Adrenal gland (tissue), 19 donors: Measurements from ENCODE around the gene AKAP14. TPM values are rescaled to one million over a fixed set of nuclear protein-coding genes. Genes with fewer than 3 reads are reported as not detected.

Experiments
- DNase-seq, 7 donors: peaks; one replicate each; pipeline ENCODE4 v3.0.0-alpha.2; 2019 to 2020
- H3K27ac ChIP-seq, 5 donors: fragments of 200-600 bp; sonication (generic) in 4 of 5; 1 replicate in 3 of 5; 2 replicates in 2 of 5; pipeline versions ENCODE4 v1.5.1 to v1.8.0; 2016 to 2020; ENCODE audit warnings: mild to moderate bottlenecking in 1 of 5
- H3K27me3 ChIP-seq: fragments of 200-600 bp; 2 replicates; pipeline ENCODE4 v1.8.0; 2021
- H3K36me3 ChIP-seq, 2 donors: fragments of 200-600 bp; replicated peaks in 1 of 2; 1 replicate in 1 of 2; 2 replicates in 1 of 2; pipeline versions ENCODE4 v1.5.1 to v1.8.0; 2018 to 2022
- H3K4me1 ChIP-seq, 2 donors: fragments of 200-600 bp; replicated peaks in 1 of 2; 1 replicate in 1 of 2; 2 replicates in 1 of 2; pipeline versions ENCODE4 v1.5.1 to v1.8.0; 2018 to 2021
- H3K4me3 ChIP-seq, 4 donors: fragments of 200-600 bp; sonication (generic) in 3 of 4; one replicate each; pipeline ENCODE4 v1.5.1; 2016 to 2018
- H3K9me3 ChIP-seq, 3 donors: fragments of 200-600 bp; sonication (generic) in 1 of 3; replicated peaks in 1 of 3; 1 replicate in 2 of 3; 2 replicates in 1 of 3; pipeline versions ENCODE4 v1.5.1 to v1.8.0; 2016 to 2021
- POLR2A ChIP-seq, 2 donors: fragments of 450-650 bp; IDR thresholded peaks; one replicate each; pipeline ENCODE4 v1.6.1; 2017; ENCODE audit warnings: antibody characterized with exemption in 2 of 2, mild to moderate bottlenecking in 2 of 2, moderate library complexity in 1 of 2
- WGBS, 4 donors: extraction: QIAGEN DNeasy Blood & Tissue Kit in 2 of 4; methylation state at CpG; one replicate each; pipeline versions ENCODE4 v1.1.5 to v1.1.7; 2013 to 2017; 5-methylcytosine and 5-hydroxymethylcytosine counted together
- intact Hi-C, 2 donors: fragments of 100-400 bp; cut with DNase I; formaldehyde crosslinking; loops; one replicate each; pipeline versions ENCODE4 v1.14.1 to v1.15.0; 2022 to 2023
- long read RNA-seq, 10 donors: library from polyadenylated mRNA in 3 of 10; unstranded in 2 of 10; stranded (forward) in 1 of 10; transcript quantifications; one replicate each; pipeline ENCODE4 v2.0.0 and lab custom pipeline, GENCODE V29; 2021 to 2026
- polyA plus RNA-seq, 3 donors: library from polyadenylated mRNA; stranded (reverse); fragments of 200-250 nt in 2 of 3; fragments of 350-450 nt in 1 of 3; fragmentation: Illumina TruSeq in 1 of 3; extraction: RNeasy Lipid Tissue Mini Kit (QIAGEN cat#74804) in 1 of 3; gene quantifications; one replicate each; pipeline ENCODE4 v1.2.3, GENCODE V29; 2013 to 2014
- total RNA-seq, 9 donors: library from RNA; depleted of rRNA in 4 of 9; stranded (reverse); fragments of >200 nt in 4 of 9; fragments of 120-200 nt in 1 of 9; fragmentation: NEBNext Ultra II Directional in 1 of 9; extraction: Animal tissue kit (Norgen Biotek cat#: 25700) in 1 of 9; gene quantifications; one replicate each; pipeline versions ENCODE4 v1.1.0 to v1.2.4, GENCODE V29; 2013 to 2023
- TF ChIP-seq, protein P1 (sequence below), 6 experiments: fragments of 450-650 bp in 4 of 6; fragments of 200-600 bp in 2 of 6; sonication (generic) in 1 of 6; IDR thresholded peaks; 1 replicate in 5 of 6; 2 replicates in 1 of 6; pipeline versions ENCODE4 v1.5.1 to v1.8.0; 2016 to 2021; ENCODE audit warnings: antibody characterized with exemption in 6 of 6, mild to moderate bottlenecking in 2 of 6, moderate library complexity in 1 of 6
- donor health status: healthy with polysubstance abuse.
- donor health status: Bipolar disorder and iron deficiency.
- donor health status: DM: yes; HTN: yes; CAD: no.
- donor health status: DM: no; HTN: no; CAD: no.
- donor health status: DM: no; HTN: no; CAD: no.
- donor health status: DM: yes; HTN: yes; CAD: no.

AKAP14 gene
- total RNA-seq (not detected), polyA plus RNA-seq (not detected)
- long read RNA-seq, donor 1, result 0 reads
- long read RNA-seq, donor 2, result 0 reads
- long read RNA-seq, donor 3, result 0 reads
- long read RNA-seq, donor 4, result 0 reads
- long read RNA-seq, donor 5, result 0 reads
- long read RNA-seq, donor 6, result 0 reads
- long read RNA-seq, donor 7, result 0 reads
- long read RNA-seq, donor 8, partial matches to known transcripts, result 73 of 102 reads
- long read RNA-seq, donor 8, other reads (novel, unspliced or antisense), result 29 of 102 reads
- long read RNA-seq, donor 9, partial matches to known transcripts, result 71 of 77 reads
- long read RNA-seq, donor 9, other reads (novel, unspliced or antisense), result 6 of 77 reads
- long read RNA-seq, donor 10, result 0 reads

DNA sequence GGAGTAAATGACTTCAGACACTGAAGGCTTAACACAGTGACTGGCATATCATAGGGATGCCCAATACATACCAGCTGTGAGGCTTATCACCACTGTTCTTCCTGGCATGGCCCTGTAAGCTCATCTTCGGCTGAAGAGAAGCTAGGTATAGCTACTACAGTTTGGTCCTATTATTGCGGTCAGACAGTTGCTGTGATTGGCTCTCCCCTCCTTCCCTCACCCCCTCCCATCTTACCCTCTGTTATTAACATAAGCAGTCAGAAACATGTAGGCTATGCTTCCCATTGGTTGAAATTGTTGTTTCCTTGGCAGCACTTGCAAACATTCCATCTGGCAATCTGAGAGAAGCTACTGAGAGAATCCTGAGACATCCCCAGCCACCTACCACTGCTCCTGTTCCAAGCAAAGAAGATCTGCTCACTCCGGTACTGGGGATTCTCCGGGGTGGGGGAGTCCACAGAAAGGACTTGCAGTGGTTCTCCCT is at the start of gene AKAP14:
Gene AKAP14, plus strand, starts transcription at position 51 of the 484 bp plus-strand sequence. CDS start 7,331 bp downstream, outside the sequence.
- no peak for DNase-seq
- peaks cover 13% of the 10 kb centered on the region for H3K27me3 ChIP-seq
- no peak within 1 kb of the TSS for H3K27ac ChIP-seq
- WGBS, 4 donors, result 40 to 70% (median 56%) methylated on average over 2 to 4 of the region's 4 CpGs; no CpG with 5 or more reads in 1 of the 4 donors
- H3K4me1 ChIP-seq, result no peaks in the 10 kb centered on the region
- H3K36me3 ChIP-seq, result no peaks in the 10 kb centered on the region
- H3K9me3 ChIP-seq, result no peaks in the 10 kb centered on the region
- no peak within 1 kb of the TSS for H3K4me3 ChIP-seq
- TF ChIP-seq, protein P1, sequence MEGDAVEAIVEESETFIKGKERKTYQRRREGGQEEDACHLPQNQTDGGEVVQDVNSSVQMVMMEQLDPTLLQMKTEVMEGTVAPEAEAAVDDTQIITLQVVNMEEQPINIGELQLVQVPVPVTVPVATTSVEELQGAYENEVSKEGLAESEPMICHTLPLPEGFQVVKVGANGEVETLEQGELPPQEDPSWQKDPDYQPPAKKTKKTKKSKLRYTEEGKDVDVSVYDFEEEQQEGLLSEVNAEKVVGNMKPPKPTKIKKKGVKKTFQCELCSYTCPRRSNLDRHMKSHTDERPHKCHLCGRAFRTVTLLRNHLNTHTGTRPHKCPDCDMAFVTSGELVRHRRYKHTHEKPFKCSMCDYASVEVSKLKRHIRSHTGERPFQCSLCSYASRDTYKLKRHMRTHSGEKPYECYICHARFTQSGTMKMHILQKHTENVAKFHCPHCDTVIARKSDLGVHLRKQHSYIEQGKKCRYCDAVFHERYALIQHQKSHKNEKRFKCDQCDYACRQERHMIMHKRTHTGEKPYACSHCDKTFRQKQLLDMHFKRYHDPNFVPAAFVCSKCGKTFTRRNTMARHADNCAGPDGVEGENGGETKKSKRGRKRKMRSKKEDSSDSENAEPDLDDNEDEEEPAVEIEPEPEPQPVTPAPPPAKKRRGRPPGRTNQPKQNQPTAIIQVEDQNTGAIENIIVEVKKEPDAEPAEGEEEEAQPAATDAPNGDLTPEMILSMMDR (IDR thresholded peaks at IDR 0.05), result no peak
- TF ChIP-seq POLR2A (IDR thresholded peaks at IDR 0.05), result no peak
- intact Hi-C loops, result no loop called here

DNA sequence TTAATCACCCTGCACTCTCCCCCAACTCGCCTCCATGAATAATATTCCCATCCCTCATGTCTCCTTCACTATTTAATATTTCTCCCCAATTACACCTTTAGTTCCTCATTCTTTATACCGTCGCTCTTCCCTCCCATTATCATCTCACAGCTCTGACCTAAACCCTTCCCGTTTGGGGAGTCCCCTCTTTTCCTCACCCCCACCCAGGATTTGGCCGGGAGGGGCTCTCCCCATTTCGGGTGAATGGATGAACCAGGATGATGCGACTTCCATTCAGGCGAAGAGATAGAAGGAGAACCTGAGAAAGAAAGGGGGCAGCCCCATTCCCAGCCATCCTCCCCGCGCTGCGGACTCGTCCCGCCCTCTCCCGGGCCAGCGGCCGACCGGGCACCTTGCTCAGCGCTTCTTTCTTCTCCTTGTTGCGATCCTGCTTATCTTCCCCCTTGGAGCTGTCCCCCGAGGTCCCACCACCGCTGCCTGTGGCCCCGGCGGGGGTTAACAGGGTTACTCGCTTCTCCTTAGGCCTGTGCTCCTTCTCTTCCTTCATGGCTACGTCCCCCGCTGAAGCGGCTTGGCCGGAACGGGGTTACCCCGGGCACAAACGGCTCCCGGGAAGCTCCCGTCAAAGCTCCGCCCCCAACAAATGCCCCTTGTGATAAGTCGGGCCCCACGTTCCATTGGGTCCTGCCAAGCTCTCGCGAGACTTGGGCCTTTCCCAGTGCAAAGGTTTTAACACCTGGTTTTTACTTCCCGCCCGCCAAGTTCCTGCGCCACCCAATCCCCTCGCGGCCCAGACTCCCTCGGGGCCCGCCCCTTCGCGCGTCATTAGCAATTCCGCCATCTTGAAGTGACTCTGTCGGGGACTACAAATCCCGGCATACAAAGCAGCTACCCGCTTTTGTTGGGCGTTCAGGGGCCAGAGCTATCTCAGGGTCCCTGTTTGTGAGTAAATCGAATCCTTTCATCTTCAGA is 43.0 kb upstream of the AKAP14 start, which contains the start of gene UPF3B:
Gene UPF3B, minus strand, starts transcription at position 582 of the 972 bp plus-strand sequence. Its CDS starts 35 bp downstream, at position 547.
- Histone ChIP-seq H3K9me3 (no peaks in the 10 kb centered on the region), H3K36me3 (no peaks in the 10 kb centered on the region), H3K4me1 (no peaks in the 10 kb centered on the region), H3K4me3 (peak within 1 kb of the TSS in 3 of 4 donors; percentile 32 to 77 (median 33)), H3K27ac (peak within 1 kb of the TSS; percentile 68 to 96 (median 76)), H3K27me3 (no peaks in the 10 kb centered on the region)
- 0 to 40% (median 11%) methylated on average over 16 to 54 of the region's 54 CpGs for WGBS, 4 donors
- peak; percentile 94 to 99 (median 98) for DNase-seq
- intact Hi-C loops, result no loop called here
- TF ChIP-seq POLR2A (IDR thresholded peaks at IDR 0.05), result peak; percentile 22 to 76
- TF ChIP-seq, protein P1 (IDR thresholded peaks at IDR 0.05), result no peak

DNA sequence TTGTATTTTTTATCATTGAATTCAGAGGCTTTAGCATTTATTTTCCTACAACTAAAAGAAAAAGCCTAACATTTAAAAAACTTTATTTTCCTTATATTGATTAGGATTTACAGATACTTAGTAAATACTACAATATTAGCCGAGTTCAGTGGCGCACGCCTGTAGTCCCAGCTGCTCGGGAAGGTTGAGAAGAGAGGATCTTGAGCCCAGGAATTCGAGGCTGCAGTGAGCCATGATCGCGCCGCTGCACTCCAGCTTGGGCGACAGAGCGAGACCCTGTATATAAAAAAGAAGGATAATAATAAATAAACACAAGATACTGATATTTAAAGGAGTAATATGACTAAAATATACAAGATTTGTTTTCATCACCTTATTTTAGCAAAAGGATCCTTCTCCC is 42.2 kb upstream of the AKAP14 start:
- Histone ChIP-seq H3K4me3 (peak overlapping the region in 1 of 4 donors; percentile 77), H3K27me3 (no peaks in the 10 kb centered on the region), H3K27ac (peak overlapping the region in 2 of 5 donors; percentile 38 to 76), H3K4me1 (no peaks in the 10 kb centered on the region), H3K9me3 (no peaks in the 10 kb centered on the region), H3K36me3 (no peaks in the 10 kb centered on the region)
- intact Hi-C loops, result no loop called here
- 23 to 52% (median 39%) methylated on average over 10 of the region's 10 CpGs for WGBS, 4 donors
- TF ChIP-seq POLR2A (IDR thresholded peaks at IDR 0.05), result no peak
- TF ChIP-seq, protein P1 (IDR thresholded peaks at IDR 0.05), result no peak
- peak in 1 of 7 donors; percentile 2 for DNase-seq
